Occipital lobe (tissue), 2 donors: ENCODE results near the gene FAM228B. TPM values are rescaled to one million over a fixed set of nuclear protein-coding genes. Genes with fewer than 3 reads are reported as not detected.
"Not testable (repeated sequence)": the region's sequence is repeated elsewhere in the genome, so short reads cannot be mapped to it uniquely, and the experiment has no call there.

Source experiments
- DNase-seq: peaks from one replicate; lab custom pipeline; 2025; lab: John Stamatoyannopoulos, UW
- total RNA-seq: library from RNA; depleted of rRNA; stranded (reverse); fragments of >200 nt; gene quantifications from one replicate; pipeline ENCODE4 v1.2.3, GENCODE V29; 2014

Gene FAM228B
- total RNA-seq, 1 donor from 2014 or later, result 109 TPM

GRCh38 chr2:24102677-24103076, 20.6 kb upstream of the FAM228B start:
- no peak for DNase-seq

GRCh38 chr2:24104110-24104650, 19.1 kb upstream of the FAM228B start:
- DNase-seq, result no peak

- DNase-seq, result no peak
These were observed 18.4 kb upstream of the FAM228B start for GRCh38 chr2:24104906-24105305.

GRCh38 chr2:24105816-24106215, 17.5 kb upstream of the FAM228B start:
- DNase-seq, result no peak

- DNase-seq, result no peak
These were observed 16.5 kb upstream of the FAM228B start for GRCh38 chr2:24106786-24107185.

GRCh38 chr2:24107336-24107735, 15.9 kb upstream of the FAM228B start:
- no peak for DNase-seq

- DNase-seq, result not testable (repeated sequence)
These were observed 13.8 kb upstream of the FAM228B start for GRCh38 chr2:24109431-24109830.

- DNase-seq, result no peak
These were observed 12.5 kb upstream of the FAM228B start for GRCh38 chr2:24110660-24111303.

GRCh38 chr2:24111407-24111901, 11.8 kb upstream of the FAM228B start:
- no peak for DNase-seq

GRCh38 chr2:24115057-24115456, 8.2 kb upstream of the FAM228B start:
- no peak for DNase-seq

GRCh38 chr2:24117902-24118301, 5.4 kb upstream of the FAM228B start:
- no peak for DNase-seq

- DNase-seq, result no peak
These were observed 2.2 kb upstream of the FAM228B start for GRCh38 chr2:24121066-24121465.

GRCh38 chr2:24121469-24121868, 1.8 kb upstream of the FAM228B start:
- DNase-seq, result no peak

- no peak for DNase-seq
These were observed 689 bp upstream of the FAM228B start for GRCh38 chr2:24122366-24123194.

GRCh38 chr2:24123922-24124580, 782 bp downstream of the FAM228B start:
- peak; percentile 55 for DNase-seq

GRCh38 chr2:24125956-24126355, 2.7 kb downstream of the FAM228B start:
- no peak for DNase-seq

GRCh38 chr2:24132543-24132942, 9.3 kb downstream of the FAM228B start:
- DNase-seq, result no peak

GRCh38 chr2:24140305-24140704, 17.0 kb downstream of the FAM228B start:
- not testable (repeated sequence) for DNase-seq

- DNase-seq, result no peak
These were observed 24.1 kb downstream of the FAM228B start for GRCh38 chr2:24147364-24147763.

GRCh38 chr2:24152413-24153197, 29.3 kb downstream of the FAM228B start:
- DNase-seq, result no peak

GRCh38 chr2:24153478-24153877, 30.2 kb downstream of the FAM228B start:
- DNase-seq, result no peak
